Stimulated activated CD8-positive, alpha-beta memory T cell treated with anti-CD3 and anti-CD28 coated beads, Interleukin-15, amount 100 ng/mL, for 4 hours (primary cell): ENCODE results near the gene MARK3.
A peak's percentile ranks its signal among the peaks of the same experiment; 100 is the strongest.

Experiments used
- DNase-seq, 2 donors: peaks; one replicate each; pipeline ENCODE4 v3.0.0-alpha.2; 2020; ENCODE audit warnings: low read depth in 2 of 2

MARK3 gene

GRCh38 chr14:103535081-103535890, 150.1 kb downstream of the MARK3 start:
- DNase-seq, result no peak

GRCh38 chr14:103535891-103536565, 150.8 kb downstream of the MARK3 start:
- DNase-seq, result no peak

GRCh38 chr14:103536693-103537092, 151.5 kb downstream of the MARK3 start:
- no peak for DNase-seq

GRCh38 chr14:103537175-103537990, 152.2 kb downstream of the MARK3 start:
- no peak for DNase-seq

GRCh38 chr14:103538291-103539055, 153.3 kb downstream of the MARK3 start:
- no peak for DNase-seq

GRCh38 chr14:103539056-103539825, 154.0 kb downstream of the MARK3 start:
- no peak for DNase-seq

- no peak for DNase-seq
Measured at GRCh38 chr14:103540821-103541708, 155.8 kb downstream of the MARK3 start.

GRCh38 chr14:103541709-103542604, 156.7 kb downstream of the MARK3 start:
- no peak for DNase-seq

GRCh38 chr14:103542605-103543088, 157.4 kb downstream of the MARK3 start:
- DNase-seq, result no peak

GRCh38 chr14:103543140-103543539, 157.9 kb downstream of the MARK3 start:
- no peak for DNase-seq

- no peak for DNase-seq
Measured at GRCh38 chr14:103543721-103544387, 158.6 kb downstream of the MARK3 start.

- DNase-seq, result no peak
Measured at GRCh38 chr14:103544388-103545218, 159.4 kb downstream of the MARK3 start.

GRCh38 chr14:103545219-103545914, 160.2 kb downstream of the MARK3 start:
- DNase-seq, result no peak

GRCh38 chr14:103545915-103546651, 160.9 kb downstream of the MARK3 start:
- DNase-seq, result no peak

GRCh38 chr14:103546652-103547454, 161.6 kb downstream of the MARK3 start:
- DNase-seq, result peak; percentile 37 to 52
